Choroid plexus epithelial cell (primary cell): Measurements from ENCODE around the gene APIP.

Source experiments
- DNase-seq: peaks from one replicate; pipeline ENCODE4 v3.0.0-alpha.2; 2010; ENCODE audit warnings: low read depth
- H3K4me3 ChIP-seq: 2 replicates; pipeline ENCODE4 v1.5.1; 2011; ENCODE audit warnings: low read depth, mild to moderate bottlenecking, control low read depth, low read length, moderate library complexity
- TF ChIP-seq, protein P1 (sequence below): conservative IDR thresholded peaks from 2 replicates; pipeline ENCODE4 v1.5.1; 2011; ENCODE audit warnings: low read depth, mild to moderate bottlenecking, control low read depth, inconsistent platforms, low read length, moderate library complexity

The APIP gene

GRCh38 chr11:34859496-34859895 lies 56.7 kb downstream of the APIP start:
- DNase-seq: no peak
- TF ChIP-seq, protein P1, sequence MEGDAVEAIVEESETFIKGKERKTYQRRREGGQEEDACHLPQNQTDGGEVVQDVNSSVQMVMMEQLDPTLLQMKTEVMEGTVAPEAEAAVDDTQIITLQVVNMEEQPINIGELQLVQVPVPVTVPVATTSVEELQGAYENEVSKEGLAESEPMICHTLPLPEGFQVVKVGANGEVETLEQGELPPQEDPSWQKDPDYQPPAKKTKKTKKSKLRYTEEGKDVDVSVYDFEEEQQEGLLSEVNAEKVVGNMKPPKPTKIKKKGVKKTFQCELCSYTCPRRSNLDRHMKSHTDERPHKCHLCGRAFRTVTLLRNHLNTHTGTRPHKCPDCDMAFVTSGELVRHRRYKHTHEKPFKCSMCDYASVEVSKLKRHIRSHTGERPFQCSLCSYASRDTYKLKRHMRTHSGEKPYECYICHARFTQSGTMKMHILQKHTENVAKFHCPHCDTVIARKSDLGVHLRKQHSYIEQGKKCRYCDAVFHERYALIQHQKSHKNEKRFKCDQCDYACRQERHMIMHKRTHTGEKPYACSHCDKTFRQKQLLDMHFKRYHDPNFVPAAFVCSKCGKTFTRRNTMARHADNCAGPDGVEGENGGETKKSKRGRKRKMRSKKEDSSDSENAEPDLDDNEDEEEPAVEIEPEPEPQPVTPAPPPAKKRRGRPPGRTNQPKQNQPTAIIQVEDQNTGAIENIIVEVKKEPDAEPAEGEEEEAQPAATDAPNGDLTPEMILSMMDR: no peak
- H3K4me3 ChIP-seq: no peak overlapping the region

GRCh38 chr11:34857463-34857862 lies 58.7 kb downstream of the APIP start:
- H3K4me3 ChIP-seq: no peak overlapping the region
- no peak for DNase-seq
- TF ChIP-seq, protein P1: no peak

- no peak for DNase-seq
- TF ChIP-seq, protein P1: no peak
- no peak overlapping the region for H3K4me3 ChIP-seq
Observed at GRCh38 chr11:34856251-34856650, 59.9 kb downstream of the APIP start.

DNA sequence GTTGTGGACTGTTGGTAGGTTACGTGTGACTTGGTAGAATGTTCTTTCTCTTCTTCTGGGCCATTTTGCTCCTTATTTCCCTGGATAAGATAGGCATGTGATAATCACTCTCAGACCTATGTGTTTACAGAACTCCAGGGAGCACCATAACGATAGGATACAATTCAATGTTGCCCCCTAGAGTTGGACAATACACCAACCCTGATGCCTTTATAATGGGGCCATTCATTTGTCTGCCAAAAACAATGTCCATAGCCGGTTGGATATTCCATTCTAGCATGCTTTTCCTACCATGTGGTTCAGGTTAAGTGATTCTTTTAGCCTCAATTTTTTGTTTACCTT lies 60.5 kb downstream of the APIP start:
- no peak overlapping the region for H3K4me3 ChIP-seq
- TF ChIP-seq, protein P1: no peak
- no peak for DNase-seq

DNA sequence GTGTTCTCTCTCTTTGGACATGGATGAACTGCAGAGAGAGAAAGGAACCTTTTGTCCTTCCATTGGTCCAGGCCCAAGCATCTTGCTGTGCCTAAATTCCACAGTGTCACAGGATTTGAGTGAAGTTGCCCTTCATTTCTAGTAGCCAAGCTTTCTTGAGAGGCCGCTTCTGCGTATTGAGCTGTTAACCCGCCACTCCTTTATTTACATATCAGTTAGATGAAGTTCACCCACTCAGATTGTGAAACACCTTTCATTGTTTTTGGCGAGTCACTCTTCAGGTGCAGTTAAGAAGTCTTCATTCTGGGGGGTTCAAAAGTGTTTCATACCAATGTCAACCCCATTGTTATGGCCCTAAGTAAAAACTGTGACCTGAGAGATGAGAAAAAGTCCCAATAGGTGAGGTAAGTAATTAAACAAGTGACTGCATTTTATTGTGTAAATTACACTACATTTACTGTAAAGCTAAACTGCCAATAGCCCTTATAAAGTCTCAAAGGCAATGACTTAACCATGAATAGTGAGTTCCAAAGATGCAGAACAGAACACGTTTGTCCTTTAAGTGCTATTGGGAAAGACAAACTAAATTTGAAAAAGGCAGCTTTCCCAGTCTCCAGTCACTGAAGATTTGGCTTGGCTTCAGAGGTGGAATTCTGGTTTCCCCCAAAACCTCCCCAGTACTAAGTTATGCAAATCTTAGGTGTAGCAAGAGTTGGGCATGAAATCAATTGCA lies 61.0 kb downstream of the APIP start:
- DNase-seq: no peak
- H3K4me3 ChIP-seq: no peak overlapping the region
- TF ChIP-seq, protein P1: no peak

DNA sequence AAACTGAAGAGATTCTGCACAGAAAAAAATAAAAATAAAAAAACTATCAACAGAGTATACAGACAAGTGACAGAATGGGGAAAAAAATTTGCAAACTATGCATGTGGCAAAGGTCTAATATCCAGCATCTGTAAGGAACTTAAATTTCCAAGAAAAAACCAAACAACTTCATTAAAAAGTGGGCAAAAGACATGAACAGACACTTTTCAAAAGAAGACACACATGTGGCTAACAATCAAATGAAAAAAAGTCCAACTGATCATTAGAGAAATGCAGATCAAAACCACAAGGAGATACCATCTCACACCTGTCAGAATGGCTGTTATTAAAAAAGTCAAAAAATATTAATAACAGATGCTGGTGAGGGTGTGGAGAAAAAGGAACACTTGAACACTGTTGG lies 64.3 kb downstream of the APIP start:
- TF ChIP-seq, protein P1: no peak
- no peak for DNase-seq
- H3K4me3 ChIP-seq: no peak overlapping the region

DNA sequence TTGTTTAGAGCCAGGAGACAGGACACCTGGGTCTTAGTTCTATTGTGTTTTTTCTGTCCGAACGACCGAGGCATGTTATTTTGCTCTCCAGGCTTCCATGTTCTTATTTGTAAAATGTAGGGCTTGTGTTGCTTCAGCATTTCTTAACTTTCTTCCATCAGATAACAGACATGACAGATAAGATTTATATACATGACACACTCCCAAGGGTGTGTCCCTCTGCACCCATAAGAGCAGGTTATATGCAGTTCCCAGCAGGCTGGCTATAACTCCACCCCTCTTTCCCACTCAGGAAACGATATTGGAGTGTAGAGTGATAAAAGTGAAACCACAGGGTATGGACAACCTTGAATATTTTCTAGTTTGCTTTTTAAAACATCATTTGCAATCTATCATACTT lies 65.8 kb downstream of the APIP start:
- TF ChIP-seq, protein P1: no peak
- no peak overlapping the region for H3K4me3 ChIP-seq

More for the DNA sequence above, 65.8 kb downstream of the APIP start:
- DNase-seq: no peak
